ENCODE data around the gene TNS3.

DNA sequence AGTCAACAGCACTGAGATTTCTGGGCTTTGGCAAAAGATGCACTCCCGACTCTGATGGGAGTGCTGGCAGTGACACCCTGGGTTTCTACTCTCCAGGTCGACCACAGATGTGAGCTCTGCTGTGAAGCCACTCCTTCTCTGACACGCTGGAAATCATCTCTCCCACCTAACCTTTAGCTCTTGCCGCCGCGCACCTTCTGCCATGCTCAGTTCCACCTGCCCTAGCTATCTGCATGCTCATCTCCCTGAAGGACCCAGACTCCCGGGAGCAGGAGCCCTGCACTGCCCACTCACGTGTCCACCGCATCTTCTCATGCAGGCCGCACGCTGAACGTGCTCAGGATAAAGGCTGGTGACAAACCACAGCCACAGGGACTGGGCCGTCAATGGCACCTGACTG, 174.8 kb downstream of the TNS3 start:
- TF ChIP-seq, protein P1, sequence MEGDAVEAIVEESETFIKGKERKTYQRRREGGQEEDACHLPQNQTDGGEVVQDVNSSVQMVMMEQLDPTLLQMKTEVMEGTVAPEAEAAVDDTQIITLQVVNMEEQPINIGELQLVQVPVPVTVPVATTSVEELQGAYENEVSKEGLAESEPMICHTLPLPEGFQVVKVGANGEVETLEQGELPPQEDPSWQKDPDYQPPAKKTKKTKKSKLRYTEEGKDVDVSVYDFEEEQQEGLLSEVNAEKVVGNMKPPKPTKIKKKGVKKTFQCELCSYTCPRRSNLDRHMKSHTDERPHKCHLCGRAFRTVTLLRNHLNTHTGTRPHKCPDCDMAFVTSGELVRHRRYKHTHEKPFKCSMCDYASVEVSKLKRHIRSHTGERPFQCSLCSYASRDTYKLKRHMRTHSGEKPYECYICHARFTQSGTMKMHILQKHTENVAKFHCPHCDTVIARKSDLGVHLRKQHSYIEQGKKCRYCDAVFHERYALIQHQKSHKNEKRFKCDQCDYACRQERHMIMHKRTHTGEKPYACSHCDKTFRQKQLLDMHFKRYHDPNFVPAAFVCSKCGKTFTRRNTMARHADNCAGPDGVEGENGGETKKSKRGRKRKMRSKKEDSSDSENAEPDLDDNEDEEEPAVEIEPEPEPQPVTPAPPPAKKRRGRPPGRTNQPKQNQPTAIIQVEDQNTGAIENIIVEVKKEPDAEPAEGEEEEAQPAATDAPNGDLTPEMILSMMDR (IDR thresholded peaks at IDR 0.05; ENCODE audit: insufficient read depth, low read length) = no peak
- TF ChIP-seq REST (IDR thresholded peaks at IDR 0.05; ENCODE audit: insufficient replicate concordance, low read depth) (no peak), POLR2AphosphoS5 (IDR thresholded peaks at IDR 0.05; ENCODE audit: low read depth) (no peak)

Data from HL-60 (cell line).